ENCODE results near the gene MYRF.

- TF ChIP-seq CTCF (conservative IDR thresholded peaks at IDR 0.05) (no peak; the same call in 1 of the 2 replicates), ZFX (IDR thresholded peaks at IDR 0.05) (no peak)
These were observed 35.6 kb downstream of the MYRF start for GRCh38 chr11:61787928-61788491.

Measured in C4-2B (cell line).